ENCODE results near the gene TNFRSF1A.

- TF ChIP-seq POLR2AphosphoS5 (IDR thresholded peaks at IDR 0.05; ENCODE audit: low read depth, low read length): no peak
- TF ChIP-seq POLR2A (IDR thresholded peaks at IDR 0.05; ENCODE audit: low read depth, low read length): no peak
- TF ChIP-seq TAF1 (IDR thresholded peaks at IDR 0.05; ENCODE audit: low read depth, low read length): no peak
- no peak for TF ChIP-seq PAX5 (IDR thresholded peaks at IDR 0.05; ENCODE audit: insufficient read depth, low read length, severe bottlenecking)
- TF ChIP-seq SPI1 (IDR thresholded peaks at IDR 0.05; ENCODE audit: low read depth, low read length): no peak
- no peak for TF ChIP-seq POU2F2 (IDR thresholded peaks at IDR 0.05; ENCODE audit: low read depth, low read length)
These were observed 6.9 kb downstream of the TNFRSF1A start for GRCh38 chr12:6334940-6335450.

Data from GM12891 (cell line).